HG02970 (cell line): ENCODE measurements around the gene SHANK1.

Source experiments
- ATAC-seq: cut with Tn5 transposase; IDR thresholded peaks from one replicate; pipeline ENCODE4 v1.9.1; 2021; ENCODE audit warnings: mild to moderate bottlenecking, moderate library complexity, moderate number of reproducible peaks; ENCODE audit not compliant: unreplicated experiment, low FRiP score

SHANK1 gene

GRCh38 chr19:50713556-50714236, 5.9 kb downstream of the SHANK1 start:
- ATAC-seq, result no peak

DNA sequence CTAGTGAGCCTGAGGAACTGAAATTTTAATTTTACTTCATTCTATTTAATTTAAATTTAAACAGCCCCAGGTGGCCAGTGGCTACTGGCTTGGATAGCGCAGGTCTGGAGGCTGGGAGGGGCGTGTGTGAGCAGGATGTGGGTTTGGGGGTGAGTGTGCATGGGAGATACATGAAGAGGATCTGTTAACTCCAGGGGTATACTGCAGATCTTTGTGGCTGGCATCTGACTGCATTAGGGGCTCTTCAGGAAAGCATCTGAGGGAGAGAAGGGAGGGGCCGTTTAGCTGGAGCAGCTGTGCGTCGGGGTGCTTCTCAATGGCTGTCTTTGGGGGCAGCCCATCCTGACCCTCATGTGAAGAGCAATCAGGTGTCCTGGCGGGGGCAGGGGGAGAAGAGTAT, 6.8 kb downstream of the SHANK1 start:
- no peak for ATAC-seq

DNA sequence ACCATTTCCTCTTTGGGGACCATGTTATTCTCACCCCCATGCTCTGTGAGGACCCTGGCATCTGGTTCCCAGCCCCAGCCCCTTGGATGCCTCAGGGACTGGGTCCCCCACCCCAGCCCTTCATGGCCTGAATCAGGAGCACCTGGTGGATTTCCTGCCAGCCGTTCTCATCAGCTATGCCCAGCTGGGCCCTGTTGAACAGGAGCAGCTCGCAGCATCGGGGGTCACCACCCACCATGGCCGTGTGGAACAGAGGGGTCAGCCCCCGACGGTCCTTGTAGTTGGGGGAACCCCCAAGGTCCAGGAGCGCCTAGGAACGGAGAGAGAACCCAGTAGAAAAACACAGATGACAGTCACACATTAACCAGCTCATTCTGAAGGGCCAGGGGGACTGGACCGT, 7.8 kb downstream of the SHANK1 start:
- ATAC-seq, result no peak

- ATAC-seq, result no peak
These were observed 8.4 kb downstream of the SHANK1 start for GRCh38 chr19:50711196-50711595.

DNA sequence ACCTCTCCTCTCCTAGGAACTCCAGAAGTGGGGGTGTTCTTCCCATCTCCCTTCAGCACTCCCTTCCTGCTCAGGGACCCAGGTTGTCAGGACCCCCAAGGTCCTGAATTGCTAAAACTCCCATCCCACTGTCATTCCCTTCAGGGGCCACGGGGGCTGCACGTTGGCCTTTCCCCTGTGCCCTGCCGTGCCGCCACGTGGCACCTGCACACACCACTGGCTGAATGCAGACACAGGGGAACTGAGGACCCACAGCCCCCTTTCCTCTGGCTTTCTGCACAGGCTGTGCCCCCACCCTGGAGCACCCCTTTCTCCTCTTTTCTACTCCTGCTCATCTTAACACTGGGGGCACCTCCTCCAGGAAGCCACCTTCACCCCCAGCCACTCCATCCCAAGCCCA, 9.0 kb downstream of the SHANK1 start:
- no peak for ATAC-seq

- ATAC-seq, result no peak
These were observed 9.5 kb downstream of the SHANK1 start for GRCh38 chr19:50710094-50710493.

- no peak for ATAC-seq
These were observed 11.3 kb downstream of the SHANK1 start for GRCh38 chr19:50708179-50708879.

GRCh38 chr19:50706387-50706786, 13.2 kb downstream of the SHANK1 start:
- ATAC-seq, result no peak

- ATAC-seq, result no peak
These were observed 14.1 kb downstream of the SHANK1 start for GRCh38 chr19:50705422-50706019.

GRCh38 chr19:50703915-50704796, 15.4 kb downstream of the SHANK1 start:
- ATAC-seq, result no peak

DNA sequence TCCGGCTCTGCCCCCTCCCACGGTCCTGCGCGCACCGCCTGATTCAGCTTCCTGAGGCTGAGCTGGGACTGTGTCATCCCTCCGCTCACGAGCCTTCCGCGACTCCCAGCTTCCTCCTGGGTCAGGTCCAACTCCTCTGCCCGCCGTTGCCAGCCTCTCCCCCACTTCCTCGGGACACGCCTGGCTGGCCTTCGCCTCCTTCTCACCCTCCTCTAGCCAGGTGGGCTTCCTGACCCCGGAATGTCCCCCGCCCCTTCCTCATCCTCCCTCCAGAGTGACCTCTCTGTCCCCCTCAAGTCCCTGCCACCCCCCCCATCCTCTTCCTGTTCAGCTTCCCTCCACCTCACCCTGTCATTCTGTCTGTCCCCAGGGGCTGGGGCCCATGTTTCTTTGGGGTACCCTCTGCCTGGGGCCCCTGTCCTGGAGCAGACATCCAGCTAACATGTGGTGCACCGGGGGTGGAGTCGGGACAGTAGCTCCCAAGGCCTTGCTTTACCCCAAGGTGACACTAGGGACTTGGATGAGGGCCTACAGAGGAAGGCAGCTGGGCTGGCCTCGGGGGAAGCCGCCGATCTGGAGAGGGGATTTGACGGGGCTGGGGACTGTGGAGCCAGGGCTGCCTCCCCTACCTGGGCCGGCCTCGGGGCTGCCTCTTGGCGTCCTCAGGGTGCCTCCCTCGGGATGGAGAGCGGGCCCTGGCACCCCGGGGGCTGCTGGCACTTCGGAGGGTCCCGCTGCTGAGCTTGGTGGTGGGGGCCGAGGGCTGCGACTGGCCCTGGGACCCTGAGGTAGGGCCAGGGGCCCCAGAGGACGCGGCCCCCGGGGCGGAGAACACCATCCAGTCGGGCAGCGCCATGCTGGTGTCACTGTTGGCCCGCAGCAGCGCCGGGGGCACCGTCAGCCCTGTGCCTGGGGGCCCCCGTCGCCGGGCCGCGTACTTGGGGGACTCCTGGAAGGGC, 16.5 kb downstream of the SHANK1 start:
- no peak for ATAC-seq

GRCh38 chr19:50702158-50702870, 17.3 kb downstream of the SHANK1 start:
- ATAC-seq, result no peak

DNA sequence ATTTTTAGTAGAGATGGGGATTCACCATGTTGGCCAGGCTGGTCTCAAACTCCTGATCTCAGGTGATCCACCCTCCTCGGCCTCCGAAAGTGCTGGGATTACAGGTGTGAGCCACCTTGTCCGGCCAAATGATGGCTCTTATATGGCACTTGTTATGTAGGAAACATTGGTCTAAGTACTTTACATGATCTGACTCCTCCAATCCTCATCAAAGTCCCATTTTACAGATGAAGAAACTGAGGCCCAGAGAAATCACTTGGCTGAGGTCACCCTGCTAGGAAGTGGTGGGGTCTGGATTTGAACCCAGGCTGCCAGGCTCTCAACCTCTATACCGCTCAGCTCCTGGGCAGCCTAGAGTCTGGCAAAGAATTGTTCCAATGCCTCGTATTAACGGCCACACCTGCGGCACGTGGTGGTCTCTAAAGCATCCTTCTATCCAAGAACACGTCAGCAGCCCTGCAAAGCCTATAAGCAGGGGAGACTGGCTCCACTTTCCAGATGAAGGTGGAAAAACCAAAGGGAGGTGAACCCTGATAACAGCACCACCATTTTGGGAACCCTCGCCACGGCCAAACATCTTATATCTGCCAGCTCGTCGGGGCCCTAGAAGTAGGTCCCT, 18.1 kb downstream of the SHANK1 start:
- ATAC-seq, result no peak

- no peak for ATAC-seq
These were observed 22.0 kb downstream of the SHANK1 start for GRCh38 chr19:50697414-50698124.

GRCh38 chr19:50696094-50696483, 23.5 kb downstream of the SHANK1 start:
- ATAC-seq, result no peak

DNA sequence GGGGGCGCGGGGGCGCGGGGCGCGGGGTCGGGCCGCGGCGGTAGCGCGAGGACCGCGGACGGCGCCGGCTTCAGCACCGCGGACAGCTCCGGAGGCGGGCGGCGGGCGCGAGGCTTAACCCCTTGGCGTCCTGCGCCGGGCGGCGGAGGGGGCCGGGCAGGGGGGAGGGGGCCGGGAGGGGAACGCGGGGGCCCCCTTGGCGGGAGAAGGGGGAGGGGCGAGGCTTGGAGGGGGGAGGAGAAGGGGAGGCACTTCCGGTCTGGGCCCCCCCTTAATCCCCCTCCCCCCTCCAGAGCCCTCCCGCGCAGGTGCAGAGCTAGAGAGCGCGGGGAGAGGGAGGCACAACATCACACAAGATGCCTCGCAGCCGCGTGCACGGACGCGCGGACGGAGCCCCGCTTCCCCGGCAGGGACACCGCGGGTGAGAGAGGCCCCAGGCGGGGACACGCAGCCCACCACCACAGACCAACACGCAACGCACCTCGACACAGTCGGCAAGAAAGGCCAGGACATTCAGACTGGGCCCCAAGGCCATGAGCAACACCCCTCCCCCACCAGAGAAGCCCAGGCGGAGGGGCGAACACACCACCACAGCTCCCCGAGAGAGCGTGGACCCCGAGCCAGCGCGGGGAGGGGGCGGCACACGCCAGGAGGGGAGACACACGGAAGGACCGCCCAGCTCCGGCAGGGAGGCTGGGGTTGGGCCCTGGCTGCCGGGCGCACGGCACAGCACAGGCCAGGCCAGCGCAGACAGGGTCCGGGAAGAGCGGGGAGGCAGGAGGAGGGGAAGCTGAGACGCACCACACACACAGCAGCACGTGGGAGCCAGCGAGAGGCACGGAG, 24.1 kb downstream of the SHANK1 start:
- ATAC-seq, result no peak

DNA sequence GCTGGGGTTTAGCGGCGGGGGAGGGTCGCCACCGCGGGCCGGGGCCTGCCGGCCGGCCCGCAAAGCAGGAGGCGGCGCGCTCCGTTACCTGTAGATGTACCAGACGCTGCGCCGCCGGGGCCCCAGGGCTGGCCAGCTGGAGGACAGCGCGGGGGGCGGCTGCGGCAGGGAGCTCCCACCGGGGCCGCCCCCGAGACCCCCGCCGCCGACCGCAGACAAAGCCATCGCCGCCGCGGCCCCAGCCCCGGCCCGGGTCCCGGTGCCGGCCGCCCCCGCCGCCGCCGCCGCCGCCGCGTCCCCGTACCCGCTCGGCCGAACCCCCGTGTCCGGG, 24.8 kb downstream of the SHANK1 start:
- no peak for ATAC-seq
